ENCODE results near the gene SYT12.

SYT12 gene

DNA sequence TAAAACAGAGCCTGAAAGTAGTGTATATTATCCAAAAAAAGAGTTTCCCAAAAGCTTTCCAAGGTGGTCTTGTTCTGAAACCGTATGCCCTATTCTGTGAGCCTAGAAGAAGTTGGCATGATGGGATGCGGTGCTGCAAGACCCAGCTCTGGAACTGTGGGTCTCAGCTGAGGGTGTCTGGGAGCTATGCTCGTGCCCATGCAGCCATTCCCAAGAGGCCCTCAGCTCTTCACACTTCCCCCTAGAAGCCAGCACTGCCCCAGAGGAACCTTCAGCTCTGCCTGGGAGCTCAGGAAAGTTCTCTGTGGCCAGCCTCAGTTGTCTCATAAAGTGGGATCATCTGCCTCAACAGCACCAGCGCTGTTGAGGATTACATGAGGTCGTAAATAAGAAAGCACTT is 6.4 kb upstream of the SYT12 start:
- no peaks in the 10 kb centered on the region for H3K36me3 ChIP-seq (replicated peaks; ENCODE audit: insufficient read depth, low read length)
- H3K9ac ChIP-seq (ENCODE audit: low read length): no peak overlapping the region
- no peak overlapping the region for H3K4me2 ChIP-seq (ENCODE audit: low read depth, low read length)
- no peaks in the 10 kb centered on the region for H3K4me1 ChIP-seq (ENCODE audit: low read length)
- no peaks in the 10 kb centered on the region for H3K9me2 ChIP-seq (replicated peaks; ENCODE audit: insufficient read depth, low read length)
- H2AFZ ChIP-seq (ENCODE audit: low read length): no peak overlapping the region
- TF ChIP-seq EZH2 (optimal IDR thresholded peaks at IDR 0.05; ENCODE audit: low read depth, low read length): no peak
- TF ChIP-seq, protein P1, sequence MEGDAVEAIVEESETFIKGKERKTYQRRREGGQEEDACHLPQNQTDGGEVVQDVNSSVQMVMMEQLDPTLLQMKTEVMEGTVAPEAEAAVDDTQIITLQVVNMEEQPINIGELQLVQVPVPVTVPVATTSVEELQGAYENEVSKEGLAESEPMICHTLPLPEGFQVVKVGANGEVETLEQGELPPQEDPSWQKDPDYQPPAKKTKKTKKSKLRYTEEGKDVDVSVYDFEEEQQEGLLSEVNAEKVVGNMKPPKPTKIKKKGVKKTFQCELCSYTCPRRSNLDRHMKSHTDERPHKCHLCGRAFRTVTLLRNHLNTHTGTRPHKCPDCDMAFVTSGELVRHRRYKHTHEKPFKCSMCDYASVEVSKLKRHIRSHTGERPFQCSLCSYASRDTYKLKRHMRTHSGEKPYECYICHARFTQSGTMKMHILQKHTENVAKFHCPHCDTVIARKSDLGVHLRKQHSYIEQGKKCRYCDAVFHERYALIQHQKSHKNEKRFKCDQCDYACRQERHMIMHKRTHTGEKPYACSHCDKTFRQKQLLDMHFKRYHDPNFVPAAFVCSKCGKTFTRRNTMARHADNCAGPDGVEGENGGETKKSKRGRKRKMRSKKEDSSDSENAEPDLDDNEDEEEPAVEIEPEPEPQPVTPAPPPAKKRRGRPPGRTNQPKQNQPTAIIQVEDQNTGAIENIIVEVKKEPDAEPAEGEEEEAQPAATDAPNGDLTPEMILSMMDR (IDR thresholded peaks at IDR 0.05; ENCODE audit: low read length): no peak
- no peak overlapping the region for H3K27ac ChIP-seq (ENCODE audit: low read length)
- H3K27me3 ChIP-seq (replicated peaks; ENCODE audit: insufficient read depth, low read length): peaks cover 32% of the 10 kb centered on the region
- H4K20me1 ChIP-seq (ENCODE audit: insufficient read depth, low read length): no peaks in the 10 kb centered on the region
- H3K4me3 ChIP-seq (ENCODE audit: low read length): no peak overlapping the region
- H3K9me3 ChIP-seq (replicated peaks; ENCODE audit: insufficient read depth, low read length): no peaks in the 10 kb centered on the region
- H3K79me2 ChIP-seq (ENCODE audit: low read length): no peaks in the 10 kb centered on the region
- no peaks in the 10 kb centered on the region for H3F3A ChIP-seq (ENCODE audit: insufficient read depth, low read length)
- DNase-seq: no peak

- Histone ChIP-seq H3K36me3 (replicated peaks; ENCODE audit: insufficient read depth, low read length) (no peaks in the 10 kb centered on the region), H2AFZ (ENCODE audit: low read length) (no peak overlapping the region), H3K79me2 (ENCODE audit: low read length) (no peaks in the 10 kb centered on the region), H3F3A (ENCODE audit: insufficient read depth, low read length) (no peaks in the 10 kb centered on the region), H3K4me3 (ENCODE audit: low read length) (no peak overlapping the region), H4K20me1 (ENCODE audit: insufficient read depth, low read length) (no peaks in the 10 kb centered on the region), H3K4me2 (ENCODE audit: low read depth, low read length) (no peak overlapping the region), H3K27me3 (replicated peaks; ENCODE audit: insufficient read depth, low read length) (peaks cover 62% of the 10 kb centered on the region), H3K9me2 (replicated peaks; ENCODE audit: insufficient read depth, low read length) (no peaks in the 10 kb centered on the region), H3K4me1 (ENCODE audit: low read length) (peaks cover 17% of the 10 kb centered on the region), H3K9ac (ENCODE audit: low read length) (no peak overlapping the region), H3K9me3 (replicated peaks; ENCODE audit: insufficient read depth, low read length) (no peaks in the 10 kb centered on the region), H3K27ac (ENCODE audit: low read length) (no peak overlapping the region)
- TF ChIP-seq EZH2phosphoT487 (IDR thresholded peaks at IDR 0.05; ENCODE audit: low read length) (no peak), EZH2 (optimal IDR thresholded peaks at IDR 0.05; ENCODE audit: low read depth, low read length) (no peak)
- TF ChIP-seq, protein P1 (IDR thresholded peaks at IDR 0.05; ENCODE audit: low read length): no peak
- no peak for DNase-seq
Measured at GRCh38 chr11:67020949-67021348, 2.0 kb upstream of the SYT12 start.

DNA sequence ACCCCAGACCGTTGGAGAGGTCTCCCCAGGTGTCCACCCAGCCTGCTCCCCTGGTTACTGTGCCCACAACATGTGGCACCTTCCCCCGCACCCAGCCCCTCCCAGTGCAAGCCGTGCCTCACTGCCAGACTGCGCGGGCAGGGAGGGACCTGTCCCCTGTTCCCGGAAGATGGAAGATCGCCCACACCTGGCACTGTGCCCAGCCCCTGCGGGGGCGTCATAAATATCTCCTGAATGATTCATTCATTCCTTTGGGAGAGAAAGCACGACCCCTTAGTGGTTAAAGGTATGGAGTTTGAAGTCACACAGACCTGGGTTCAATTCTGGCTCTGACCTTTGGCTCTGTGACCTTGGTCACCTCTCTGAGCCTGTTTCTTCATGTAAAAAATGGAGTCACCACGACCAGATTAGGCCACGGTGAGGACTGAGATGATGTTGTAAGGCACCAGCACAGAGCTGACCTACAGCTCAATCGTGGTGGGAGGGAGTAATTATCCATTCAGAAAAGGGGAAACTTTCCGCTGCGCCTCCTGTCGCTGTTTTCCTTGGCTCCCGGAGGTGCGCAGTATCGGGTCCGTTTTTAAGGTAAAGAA is 497 bp upstream of the SYT12 start:
- no peaks in the 10 kb centered on the region for H3K9me2 ChIP-seq (replicated peaks; ENCODE audit: insufficient read depth, low read length)
- peaks cover 17% of the 10 kb centered on the region for H3K4me1 ChIP-seq (ENCODE audit: low read length)
- no peaks in the 10 kb centered on the region for H3K79me2 ChIP-seq (ENCODE audit: low read length)
- no peaks in the 10 kb centered on the region for H3K36me3 ChIP-seq (replicated peaks; ENCODE audit: insufficient read depth, low read length)
- TF ChIP-seq, protein P1 (IDR thresholded peaks at IDR 0.05; ENCODE audit: low read length): no peak
- TF ChIP-seq EZH2phosphoT487 (IDR thresholded peaks at IDR 0.05; ENCODE audit: low read length): no peak
- TF ChIP-seq EZH2 (optimal IDR thresholded peaks at IDR 0.05; ENCODE audit: low read depth, low read length): no peak
- no peak overlapping the region for H3K9ac ChIP-seq (ENCODE audit: low read length)
- no peaks in the 10 kb centered on the region for H4K20me1 ChIP-seq (ENCODE audit: insufficient read depth, low read length)
- H3K4me2 ChIP-seq (ENCODE audit: low read depth, low read length): no peak overlapping the region
- H3F3A ChIP-seq (ENCODE audit: insufficient read depth, low read length): no peaks in the 10 kb centered on the region
- peaks cover 55% of the 10 kb centered on the region for H3K27me3 ChIP-seq (replicated peaks; ENCODE audit: insufficient read depth, low read length)
- H2AFZ ChIP-seq (ENCODE audit: low read length): no peak overlapping the region
- DNase-seq: no peak
- H3K9me3 ChIP-seq (replicated peaks; ENCODE audit: insufficient read depth, low read length): no peaks in the 10 kb centered on the region
- no peak overlapping the region for H3K27ac ChIP-seq (ENCODE audit: low read length)
- H3K4me3 ChIP-seq (ENCODE audit: low read length): no peak overlapping the region
